T-cell (primary cell): ENCODE measurements around the gene YIPF4. TPM values are rescaled to one million over a fixed set of nuclear protein-coding genes. Genes with fewer than 3 reads are reported as not detected.
A peak's percentile ranks its signal among the peaks of the same experiment; 100 is the strongest.
"Not testable (repeated sequence)": the region's sequence is repeated elsewhere in the genome, so short reads cannot be mapped to it uniquely, and the experiment has no call there.

ENCODE experiments used
- ATAC-seq, 4 experiments: fragments of 200-7000 bp in 3 of 4; fragments of 150-1000 bp in 1 of 4; cut with Tn5 transposase; replicated peaks in 1 of 4; 1 replicate in 3 of 4; 2 replicates in 1 of 4; pipeline ENCODE4 v1.10.0; 2021; ENCODE audit warnings: moderate library complexity in 3 of 4, mild to moderate bottlenecking in 2 of 4, moderate number of reproducible peaks in 1 of 4
- CTCF ChIA-PET, 2 donors: fragments of 300-600 bp; sonication (Branson Sonifier 250); formaldehyde crosslinking; loops; one replicate each; lab custom pipeline; 2022; ENCODE audit warnings: antibody characterized with exemption in 2 of 2; lab: Charles Lee
- POLR2A ChIA-PET, 2 donors: fragments of 300-600 bp; sonication (Branson Sonifier 250); formaldehyde crosslinking; loops; one replicate each; lab custom pipeline; 2022; ENCODE audit warnings: antibody characterized with exemption in 2 of 2; lab: Charles Lee
- DNase-seq, 35 experiments: peaks; one replicate each; pipeline versions ENCODE4 v3.0.0 to v3.0.0-alpha.2; 2013 to 2023
- H3K27ac ChIP-seq: one replicate; pipeline ENCODE4 v1.5.1; 2013; ENCODE audit warnings: low read length
- H3K27me3 ChIP-seq, 2 experiments: replicated peaks in 1 of 2; 1 replicate in 1 of 2; 2 replicates in 1 of 2; pipeline versions ENCODE4 v1.6.1 to v1.7.0; 2013; ENCODE audit warnings: low read length in 1 of 2, mixed read lengths in 1 of 2; ENCODE audit not compliant: control insufficient read depth in 2 of 2, insufficient read depth in 2 of 2; ENCODE audit errors: extremely low read depth in 1 of 2
- H3K36me3 ChIP-seq, 2 donors: 1 replicate in 1 of 2; 2 replicates in 1 of 2; pipeline versions ENCODE4 v1.6.1 to v1.7.0; 2013; ENCODE audit warnings: low read length in 1 of 2; ENCODE audit not compliant: control insufficient read depth in 2 of 2, insufficient read depth in 1 of 2; ENCODE audit errors: extremely low read depth in 1 of 2
- H3K4me1 ChIP-seq, 2 experiments: 1 replicate in 1 of 2; 2 replicates in 1 of 2; pipeline versions ENCODE4 v1.6.1 to v1.7.0; 2013; ENCODE audit warnings: low read length in 2 of 2, mixed read lengths in 1 of 2; ENCODE audit not compliant: insufficient read depth in 2 of 2, control insufficient read depth in 1 of 2; ENCODE audit errors: extremely low read depth in 1 of 2
- H3K4me3 ChIP-seq, 2 donors: 1 replicate in 1 of 2; 2 replicates in 1 of 2; pipeline versions ENCODE4 v1.5.1 to v1.7.0; 2013; ENCODE audit warnings: mild to moderate bottlenecking in 2 of 2, low read length in 1 of 2, moderate library complexity in 1 of 2; ENCODE audit not compliant: control insufficient read depth in 1 of 2; ENCODE audit errors: extremely low read depth in 1 of 2
- H3K9me3 ChIP-seq: 2 replicates; pipeline ENCODE4 v1.7.0; 2013
- H3K27ac Mint-ChIP-seq, 2 donors: one replicate each; pipeline ENCODE4 v1.8.0; 2020 to 2021; ENCODE audit warnings: mild to moderate bottlenecking in 2 of 2, mixed read lengths in 2 of 2
- H3K27me3 Mint-ChIP-seq, 2 donors: one replicate each; pipeline ENCODE4 v1.8.0; 2021 to 2022; ENCODE audit warnings: mixed read lengths in 2 of 2
- H3K36me3 Mint-ChIP-seq: one replicate; pipeline ENCODE4 v1.8.0; 2021; ENCODE audit warnings: mixed read lengths
- H3K4me1 Mint-ChIP-seq, 3 donors: one replicate each; pipeline ENCODE4 v1.8.0; 2020 to 2022; ENCODE audit warnings: mixed read lengths in 3 of 3, mild to moderate bottlenecking in 1 of 3
- H3K4me3 Mint-ChIP-seq, 3 donors: one replicate each; pipeline ENCODE4 v1.8.0; 2020 to 2022; ENCODE audit warnings: mild to moderate bottlenecking in 3 of 3, mixed read lengths in 3 of 3, moderate library complexity in 3 of 3
- H3K9me3 Mint-ChIP-seq, 3 donors: one replicate each; pipeline ENCODE4 v1.8.0; 2020 to 2022; ENCODE audit warnings: mixed read lengths in 3 of 3
- WGBS: methylation state at CpG from one replicate; pipeline ENCODE4 v1.1.5; 2013; ENCODE audit warnings: missing lambda C conversion rate; ENCODE audit not compliant: insufficient coverage; 5-methylcytosine and 5-hydroxymethylcytosine counted together
- total RNA-seq, 35 experiments: library from RNA in 6 of 35; stranded (reverse) in 6 of 35; fragments of 120-200 nt in 1 of 35; gene quantifications; one replicate each; pipeline versions ENCODE4 v1.2.1 to v1.2.4 and lab custom pipeline; 2013 to 2026

Gene YIPF4
- total RNA-seq, 5 donors from 2014 or later (not counting 1 experiment from before 2014, with no cell fraction given) = 17.1 to 47.5 (median 42.7) TPM

DNA sequence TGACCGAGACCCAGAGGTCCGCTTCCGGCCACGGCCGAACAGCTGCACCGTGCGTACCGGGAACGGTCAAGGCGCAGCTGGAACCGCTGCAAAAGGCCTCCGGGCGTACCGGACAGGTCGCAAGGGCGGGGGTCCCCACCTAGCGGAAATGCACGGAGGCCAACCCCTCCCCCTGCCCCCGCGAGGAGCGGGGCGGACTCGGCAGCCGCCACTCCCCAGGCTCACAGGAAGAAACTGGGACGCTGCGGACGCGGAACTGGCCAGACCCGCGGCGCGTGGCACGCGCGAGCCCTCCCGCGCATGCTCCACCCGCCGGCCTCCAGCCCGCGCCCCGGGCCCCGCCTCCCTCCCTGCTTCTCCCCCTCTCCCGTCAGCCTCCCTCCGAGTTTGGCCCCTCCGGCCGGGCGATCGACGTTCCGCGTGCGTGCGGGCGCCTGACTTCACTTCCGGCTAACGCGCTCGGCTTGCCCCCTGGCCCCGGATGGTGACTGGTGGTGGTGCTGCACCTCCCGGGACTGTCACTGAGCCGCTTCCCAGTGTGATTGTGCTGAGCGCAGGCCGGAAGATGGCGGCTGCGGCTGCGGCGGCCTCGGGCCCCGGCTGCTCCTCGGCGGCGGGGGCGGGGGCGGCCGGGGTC is 79.1 kb downstream of the YIPF4 start, which contains the start of gene BIRC6:
BIRC6 (plus strand) TSS at position 343 of the 637 bp plus-strand sequence; CDS start at position 482, 139 bp downstream.
- peaks cover 15% of the 10 kb centered on the region for H3K36me3 Mint-ChIP-seq
- peaks cover 0 to 5% of the 10 kb centered on the region in 2 donors for H3K36me3 ChIP-seq
- peak within 1 kb of the TSS; percentile 88 to 91 for H3K4me3 ChIP-seq
- POLR2A ChIA-PET = interaction anchor here in 1 of 2 donors (0.7 kb wide), 1 partner anchor 317 kb away, joined by 3 read pairs; the partner anchor contains the start of gene DPY30
- CTCF ChIA-PET = interaction anchor here in 1 of 2 donors (0.6 kb wide), 1 partner anchor 32 kb away, joined by 3 read pairs; no protein-coding TSS in a partner anchor
- H3K9me3 ChIP-seq = no peaks in the 10 kb centered on the region
- DNase-seq = peak; percentile 70 to 94 (median 80)
- peaks cover 12 to 19% of the 10 kb centered on the region in 2 experiments for H3K4me1 ChIP-seq
- H3K27ac ChIP-seq = peak within 1 kb of the TSS; percentile 89
- peaks cover 0 to 2% (median 0%) of the 10 kb centered on the region in 3 donors for H3K9me3 Mint-ChIP-seq
- H3K4me1 Mint-ChIP-seq = peaks cover 35 to 39% (median 38%) of the 10 kb centered on the region in 3 donors
- peak; percentile 91 to 92 (median 91) for ATAC-seq
- H3K27me3 ChIP-seq = no peaks in the 10 kb centered on the region
- WGBS = under 1% methylated on average over 76 of the region's 76 CpGs
- H3K27me3 Mint-ChIP-seq = no peaks in the 10 kb centered on the region
- peak within 1 kb of the TSS; percentile 82 to 91 (median 88) for H3K4me3 Mint-ChIP-seq
- H3K27ac Mint-ChIP-seq = peak within 1 kb of the TSS; percentile 92

DNA sequence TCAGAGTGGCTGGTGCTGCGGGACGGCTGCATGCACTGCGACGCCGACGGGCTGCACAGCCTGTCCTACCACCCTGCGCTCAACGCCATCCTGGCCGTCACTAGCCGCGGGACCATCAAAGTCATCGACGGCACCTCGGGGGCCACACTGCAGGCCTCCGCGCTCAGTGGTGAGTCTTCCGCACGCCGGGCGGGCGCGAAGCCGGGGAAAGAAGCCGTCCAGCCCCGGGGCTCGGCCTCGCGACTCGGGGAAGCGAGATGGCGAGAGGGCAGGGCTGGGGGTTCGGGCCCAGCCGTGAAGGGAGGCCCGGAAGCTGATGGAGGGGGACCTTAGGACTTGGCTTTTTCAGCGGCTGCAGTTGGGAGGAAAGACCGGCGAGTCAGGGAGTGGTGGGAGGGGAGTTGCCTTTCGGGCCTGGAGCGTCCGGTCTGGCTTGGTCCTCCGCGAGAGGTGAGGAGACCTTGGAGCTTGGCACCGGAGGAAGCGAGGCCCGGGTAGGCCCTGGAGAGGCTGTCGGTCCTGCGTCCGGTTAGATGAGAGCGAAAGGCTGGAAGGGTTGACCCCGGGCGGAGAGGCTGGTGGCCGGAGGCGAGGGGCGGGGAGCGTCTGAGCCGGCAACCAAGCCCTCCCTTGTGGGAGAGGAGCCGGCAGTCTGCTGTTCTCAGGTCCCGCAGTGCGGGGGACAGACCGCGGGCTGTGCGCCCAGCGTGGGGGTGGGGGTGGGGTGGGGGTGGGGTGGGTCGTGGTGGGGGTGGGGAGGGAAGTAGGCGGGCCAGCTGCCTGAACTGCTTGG is 79.8 kb downstream of the YIPF4 start:
- peak; percentile 28 to 43 (median 32) for ATAC-seq
- ChIA-PET CTCF (no interaction called here), POLR2A (interaction anchor here in 1 of 2 donors (0.7 kb wide), 1 partner anchor 318 kb away, joined by 3 read pairs; the partner anchor contains the start of gene DPY30)

DNA sequence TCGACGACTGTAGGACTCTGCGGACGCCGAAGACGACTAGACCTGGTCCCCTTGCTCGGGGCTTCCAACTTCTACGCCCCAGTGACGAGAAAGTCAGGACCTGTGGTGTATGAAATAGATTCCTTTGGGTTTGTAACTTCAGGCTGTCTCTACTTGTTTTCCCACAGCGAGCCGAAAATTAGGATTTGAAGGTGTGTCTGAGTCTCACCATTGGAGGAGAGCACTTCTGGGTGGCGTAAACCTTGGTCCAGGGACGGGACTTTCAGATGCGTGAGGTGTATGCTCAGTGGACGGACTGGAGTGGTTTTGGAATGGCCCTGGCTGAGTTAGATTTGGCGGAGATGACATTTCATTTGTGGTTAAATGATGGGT is 80.4 kb downstream of the YIPF4 start:
- peaks cover 16% of the 10 kb centered on the region for H3K36me3 Mint-ChIP-seq
- peaks cover 0 to 2% (median 0%) of the 10 kb centered on the region in 3 donors for H3K9me3 Mint-ChIP-seq
- no peaks in the 10 kb centered on the region for H3K27me3 Mint-ChIP-seq
- H3K4me1 ChIP-seq = peaks cover 12 to 22% of the 10 kb centered on the region in 2 experiments
- peak in 5 of 35 experiments; percentile 1 to 29 (median 5) for DNase-seq
- ChIA-PET CTCF (no interaction called here), POLR2A (no interaction called here)
- no peak for ATAC-seq
- H3K4me3 ChIP-seq = peak overlapping the region; percentile 88 to 91
- peaks cover 38 to 48% (median 48%) of the 10 kb centered on the region in 3 donors for H3K4me1 Mint-ChIP-seq
- H3K27ac Mint-ChIP-seq = peak overlapping the region; percentile 77 to 84
- peak overlapping the region; percentile 82 to 91 (median 88) for H3K4me3 Mint-ChIP-seq
- H3K27ac ChIP-seq = peak overlapping the region; percentile 89
- 9% methylated on average over 9 of the region's 16 CpGs for WGBS
- H3K9me3 ChIP-seq = no peaks in the 10 kb centered on the region
- H3K36me3 ChIP-seq = peaks cover 0 to 5% of the 10 kb centered on the region in 2 donors
- no peaks in the 10 kb centered on the region for H3K27me3 ChIP-seq

More for the DNA sequence above, 79.8 kb downstream of the YIPF4 start:
- H3K27me3 Mint-ChIP-seq = no peaks in the 10 kb centered on the region
- Histone ChIP-seq H3K9me3 (no peaks in the 10 kb centered on the region), H3K4me1 (peaks cover 12 to 19% of the 10 kb centered on the region in 2 experiments), H3K36me3 (peaks cover 0 to 5% of the 10 kb centered on the region in 2 donors), H3K27me3 (no peaks in the 10 kb centered on the region), H3K27ac (peak overlapping the region; percentile 89), H3K4me3 (peak overlapping the region; percentile 88 to 91)
- peaks cover 0 to 2% (median 0%) of the 10 kb centered on the region in 3 donors for H3K9me3 Mint-ChIP-seq
- peaks cover 16% of the 10 kb centered on the region for H3K36me3 Mint-ChIP-seq
- H3K4me1 Mint-ChIP-seq = peaks cover 38 to 44% (median 44%) of the 10 kb centered on the region in 3 donors
- WGBS = under 1% methylated on average over 53 of the region's 65 CpGs
- DNase-seq = peak in 20 of 35 experiments; percentile 1 to 35 (median 11)
- peak overlapping the region; percentile 82 to 91 (median 88) for H3K4me3 Mint-ChIP-seq
- peak overlapping the region; percentile 80 to 84 for H3K27ac Mint-ChIP-seq

DNA sequence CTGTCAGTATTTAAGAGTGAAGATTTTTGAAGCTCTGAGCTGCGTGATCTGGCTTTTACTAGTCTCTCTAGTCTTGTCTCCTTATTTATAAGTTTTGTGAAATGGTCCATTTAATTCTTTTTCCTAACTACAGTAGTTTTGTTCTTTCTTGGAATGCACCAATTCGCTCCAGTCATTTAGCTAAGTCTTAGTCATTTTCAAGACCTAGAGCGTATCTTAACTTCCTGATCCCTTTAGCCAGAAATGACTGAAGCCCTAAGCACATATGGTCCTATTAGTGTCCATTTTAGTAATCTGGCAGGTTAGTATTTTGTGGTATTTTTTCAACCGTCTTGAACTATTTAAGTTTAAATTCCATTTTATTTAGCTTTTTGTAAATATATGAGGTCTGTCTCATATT is 82.7 kb downstream of the YIPF4 start:
- ATAC-seq (no peak), DNase-seq (no peak)
- Histone ChIP-seq H3K9me3 (no peaks in the 10 kb centered on the region), H3K27me3 (no peaks in the 10 kb centered on the region), H3K4me1 (peaks cover 12 to 26% of the 10 kb centered on the region in 2 experiments), H3K27ac (no peak overlapping the region), H3K4me3 (no peak overlapping the region), H3K36me3 (peaks cover 0 to 5% of the 10 kb centered on the region in 2 donors)
- H3K4me1 Mint-ChIP-seq = peaks cover 58 to 68% (median 67%) of the 10 kb centered on the region in 3 donors
- peaks cover 20% of the 10 kb centered on the region for H3K36me3 Mint-ChIP-seq
- peak overlapping the region in 2 of 3 donors; percentile 37 to 82 for H3K4me3 Mint-ChIP-seq
- ChIA-PET POLR2A (no interaction called here), CTCF (no interaction called here)
- H3K27me3 Mint-ChIP-seq = no peaks in the 10 kb centered on the region
- WGBS = no CpG with 5 or more reads among the region's 4 CpGs
- no peak overlapping the region for H3K27ac Mint-ChIP-seq
- H3K9me3 Mint-ChIP-seq = peaks cover 0 to 2% (median 0%) of the 10 kb centered on the region in 3 donors

DNA sequence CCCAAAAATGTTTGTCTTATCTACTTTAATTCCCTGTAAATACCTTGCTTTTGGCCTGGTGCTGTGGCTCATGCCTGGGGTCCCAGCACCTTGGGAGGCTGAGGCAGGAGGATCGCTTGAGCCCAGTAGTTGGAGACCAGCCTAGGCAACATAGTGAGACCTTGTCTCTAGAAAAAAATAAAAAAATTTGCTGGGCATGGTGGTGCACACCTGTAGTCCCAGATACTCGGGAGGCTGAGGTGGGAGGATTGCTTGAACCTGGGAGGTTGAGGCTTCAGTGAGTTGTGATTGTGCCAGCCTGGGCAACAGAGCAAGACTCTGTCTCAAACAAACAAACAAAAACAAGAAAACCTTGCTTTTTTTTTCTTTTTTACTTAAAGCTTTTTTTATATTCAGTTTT is 85.3 kb downstream of the YIPF4 start:
- CTCF ChIA-PET, H3K27ac ChIP-seq, H3K27me3 ChIP-seq, DNase-seq, H3K9me3 ChIP-seq, H3K9me3 Mint-ChIP-seq, H3K4me3 ChIP-seq, ATAC-seq, POLR2A ChIA-PET, H3K27me3 Mint-ChIP-seq, H3K36me3 ChIP-seq: not testable (repeated sequence)
- Mint-ChIP-seq H3K27ac (peak overlapping the region in 1 of 2 donors; percentile 69), H3K4me3 (peak overlapping the region in 1 of 3 donors; percentile 10), H3K36me3 (peaks cover 20% of the 10 kb centered on the region), H3K4me1 (peaks cover 76 to 85% (median 84%) of the 10 kb centered on the region in 3 donors)
- H3K4me1 ChIP-seq = peaks cover 12 to 34% of the 10 kb centered on the region in 2 experiments
- no CpG with 5 or more reads among the region's 2 CpGs for WGBS

DNA sequence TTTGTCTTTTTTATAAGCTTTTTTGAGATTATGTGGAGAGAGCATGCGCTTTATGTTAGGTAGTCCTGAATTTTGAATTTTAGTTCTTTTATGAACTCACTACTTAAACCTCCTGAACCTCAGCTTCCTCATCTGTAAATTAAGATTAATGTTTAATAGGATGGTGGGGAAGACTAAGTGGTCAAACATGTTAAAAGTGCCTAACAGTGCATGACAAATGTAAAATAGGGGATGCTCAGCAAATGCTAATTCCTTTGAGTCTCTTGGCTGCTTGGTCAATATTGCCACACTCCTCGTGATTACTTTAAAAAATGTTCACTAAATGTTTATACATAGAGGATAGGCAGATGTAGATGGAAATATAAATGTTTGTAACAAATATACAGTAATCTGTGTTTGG is 85.9 kb downstream of the YIPF4 start:
- Mint-ChIP-seq H3K4me3 (peak overlapping the region in 1 of 3 donors; percentile 10), H3K9me3 (peaks cover 0 to 2% (median 0%) of the 10 kb centered on the region in 3 donors), H3K27ac (no peak overlapping the region), H3K36me3 (peaks cover 15% of the 10 kb centered on the region), H3K27me3 (no peaks in the 10 kb centered on the region), H3K4me1 (peaks cover 72 to 83% (median 82%) of the 10 kb centered on the region in 3 donors)
- DNase-seq = no peak
- Histone ChIP-seq H3K27ac (no peak overlapping the region), H3K4me1 (peaks cover 9 to 35% of the 10 kb centered on the region in 2 experiments), H3K27me3 (no peaks in the 10 kb centered on the region), H3K36me3 (peaks cover 0 to 5% of the 10 kb centered on the region in 2 donors), H3K9me3 (no peaks in the 10 kb centered on the region), H3K4me3 (no peak overlapping the region)
- ChIA-PET POLR2A (no interaction called here), CTCF (no interaction called here)
- no CpG with 5 or more reads among the region's 2 CpGs for whole genome bisulfite sequencing
- ATAC-seq = no peak
